BE2C (cell line): ENCODE results near the gene NFATC2.

Source experiments
- DNase-seq: peaks from one replicate; pipeline ENCODE4 v3.0.0-alpha.2; 2020
- H3K27me3 ChIP-seq: fragments of 250-450 bp; sonication (Bioruptor Pico); 2 replicates; pipeline ENCODE4 v1.5.1; 2020; ENCODE audit warnings: mild to moderate bottlenecking
- H3K36me3 ChIP-seq: fragments of 250-450 bp; sonication (Bioruptor Pico); 2 replicates; pipeline ENCODE4 v1.5.1; 2020; ENCODE audit warnings: mild to moderate bottlenecking
- H3K4me1 ChIP-seq: fragments of 250-450 bp; sonication (Bioruptor Pico); 2 replicates; pipeline ENCODE4 v1.5.1; 2020
- H3K4me3 ChIP-seq: 2 replicates; pipeline ENCODE4 v1.5.1; 2011; ENCODE audit warnings: low read depth, low read length
- H3K9me3 ChIP-seq: fragments of 250-450 bp; sonication (Bioruptor Pico); 2 replicates; pipeline ENCODE4 v1.5.1; 2020
- CTCF ChIP-seq: IDR thresholded peaks from 2 replicates; pipeline ENCODE4 v1.5.1; 2012; ENCODE audit warnings: mild to moderate bottlenecking, low read depth, low read length

Gene NFATC2

GRCh38 chr20:51506527-51507215 is 35.8 kb downstream of the NFATC2 start:
- H3K9me3 ChIP-seq, result no peaks in the 10 kb centered on the region
- no peak for DNase-seq
- no peaks in the 10 kb centered on the region for H3K27me3 ChIP-seq
- no peak overlapping the region for H3K4me3 ChIP-seq
- no peaks in the 10 kb centered on the region for H3K4me1 ChIP-seq
- no peaks in the 10 kb centered on the region for H3K36me3 ChIP-seq
- no peak for TF ChIP-seq CTCF

- Histone ChIP-seq H3K4me3 (no peak overlapping the region), H3K36me3 (no peaks in the 10 kb centered on the region), H3K9me3 (no peaks in the 10 kb centered on the region), H3K4me1 (no peaks in the 10 kb centered on the region), H3K27me3 (no peaks in the 10 kb centered on the region)
- DNase-seq, result no peak
- no peak for TF ChIP-seq CTCF
Measured at GRCh38 chr20:51505566-51505965, 37.0 kb downstream of the NFATC2 start.

DNA sequence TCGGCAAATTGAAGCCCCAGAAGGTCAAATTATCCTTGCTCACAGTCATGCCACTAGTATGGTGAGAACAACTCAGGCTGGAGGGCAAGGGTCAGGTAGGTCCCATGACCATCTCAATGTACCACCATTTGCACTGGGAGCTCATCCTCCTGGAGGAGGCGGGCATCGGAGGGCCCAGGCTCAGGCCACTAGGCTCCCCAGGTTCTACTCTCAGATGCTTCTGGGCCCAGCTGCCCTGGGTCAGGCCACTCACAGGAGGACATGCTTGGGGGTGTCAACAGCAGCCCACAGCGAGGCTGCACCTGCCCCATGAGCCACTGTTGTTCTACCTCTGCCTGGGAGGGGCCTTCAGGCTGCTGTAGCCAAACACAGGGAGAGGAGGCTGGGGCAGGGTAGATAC is 39.1 kb downstream of the NFATC2 start:
- no peaks in the 10 kb centered on the region for H3K27me3 ChIP-seq
- H3K9me3 ChIP-seq, result no peaks in the 10 kb centered on the region
- H3K4me3 ChIP-seq, result no peak overlapping the region
- no peaks in the 10 kb centered on the region for H3K4me1 ChIP-seq
- TF ChIP-seq CTCF, result no peak
- no peak for DNase-seq
- no peaks in the 10 kb centered on the region for H3K36me3 ChIP-seq

- Histone ChIP-seq H3K9me3 (no peaks in the 10 kb centered on the region), H3K36me3 (no peaks in the 10 kb centered on the region), H3K27me3 (no peaks in the 10 kb centered on the region; the same call in 1 of the 2 replicates), H3K4me1 (no peaks in the 10 kb centered on the region), H3K4me3 (no peak overlapping the region)
- DNase-seq, result no peak
- TF ChIP-seq CTCF, result no peak
Measured at GRCh38 chr20:51500936-51501335, 41.6 kb downstream of the NFATC2 start.

GRCh38 chr20:51500311-51500710 is 42.2 kb downstream of the NFATC2 start:
- H3K36me3 ChIP-seq, result no peaks in the 10 kb centered on the region
- H3K4me3 ChIP-seq, result no peak overlapping the region
- no peak for DNase-seq
- H3K9me3 ChIP-seq, result no peaks in the 10 kb centered on the region
- H3K4me1 ChIP-seq, result no peaks in the 10 kb centered on the region
- TF ChIP-seq CTCF, result no peak
- peaks cover 3% of the 10 kb centered on the region; the same call in 1 of the 2 replicates for H3K27me3 ChIP-seq

DNA sequence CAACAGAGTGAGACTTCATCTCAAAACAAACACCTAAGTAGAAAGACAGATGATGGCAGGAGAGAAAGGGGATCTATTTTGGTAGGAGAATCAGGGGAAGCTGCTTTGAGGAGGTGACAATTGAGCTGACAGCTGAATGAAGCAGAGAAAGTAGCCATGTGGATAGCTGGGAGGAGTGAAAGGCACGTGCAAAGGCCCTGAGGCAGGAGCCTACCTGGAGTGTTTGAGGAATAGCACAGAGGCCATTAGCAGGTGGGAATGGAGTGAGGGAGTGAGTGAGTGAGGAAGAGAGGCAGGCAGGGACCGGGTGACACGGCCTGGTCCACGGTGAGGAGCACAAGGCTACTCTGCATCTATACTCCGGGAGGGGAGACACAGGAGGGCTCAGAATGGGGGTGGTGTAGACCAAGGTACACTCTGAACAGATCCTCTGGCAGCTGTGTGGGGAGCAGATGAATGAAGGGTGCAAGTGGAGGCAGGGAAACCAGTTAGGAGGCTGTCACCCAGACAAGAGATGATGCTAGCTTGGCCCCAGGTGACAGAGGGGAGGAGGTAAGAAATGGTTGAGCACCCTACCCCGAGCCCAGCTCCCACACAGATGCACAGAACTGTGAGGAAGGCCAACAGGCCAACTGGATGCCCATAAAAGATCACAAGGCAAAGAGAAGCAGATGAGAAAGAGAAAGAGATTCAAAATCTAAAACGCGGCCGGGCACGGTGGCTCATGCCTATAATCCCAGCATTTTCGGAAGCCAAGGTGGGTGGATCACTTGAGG is 43.6 kb downstream of the NFATC2 start:
- H3K27me3 ChIP-seq, result peaks cover 8% of the 10 kb centered on the region; the same call in 1 of the 2 replicates
- DNase-seq, result no peak
- no peaks in the 10 kb centered on the region for H3K36me3 ChIP-seq
- H3K4me3 ChIP-seq, result no peak overlapping the region
- no peaks in the 10 kb centered on the region for H3K4me1 ChIP-seq
- no peaks in the 10 kb centered on the region for H3K9me3 ChIP-seq
- TF ChIP-seq CTCF, result no peak
